HEK293 (cell line): ENCODE data around the gene MCOLN1.
A peak's percentile ranks its signal among the peaks of the same experiment; 100 is the strongest.

Experiments
- EGR2 ChIP-seq: fragments of 450-650 bp; formaldehyde crosslinking; IDR thresholded peaks from 2 replicates; pipeline ENCODE4 v1.5.1; 2016; ENCODE audit warnings: low read depth, missing biosample characterization, missing genetic modification characterization
- FEZF1 ChIP-seq: fragments of 450-650 bp; formaldehyde crosslinking; IDR thresholded peaks from 2 replicates; pipeline ENCODE4 v1.5.1; 2016; ENCODE audit warnings: missing biosample characterization, missing genetic modification characterization
- GLI4 ChIP-seq: fragments of 450-650 bp; formaldehyde crosslinking; IDR thresholded peaks from 2 replicates; pipeline ENCODE4 v1.5.1; 2016; ENCODE audit warnings: missing biosample characterization, missing genetic modification characterization
- GLIS2 ChIP-seq: fragments of 450-650 bp; formaldehyde crosslinking; IDR thresholded peaks from 2 replicates; pipeline ENCODE4 v1.5.1; 2016; ENCODE audit warnings: missing biosample characterization, missing genetic modification characterization
- IKZF3 ChIP-seq: fragments of 450-650 bp; IDR thresholded peaks from 2 replicates; pipeline ENCODE4 v1.5.0; 2018; ENCODE audit warnings: missing biosample characterization, mild to moderate bottlenecking, missing genetic modification characterization, moderate library complexity
- MEIS1 ChIP-seq: sonication (generic); formaldehyde crosslinking; IDR thresholded peaks from 2 replicates; pipeline ENCODE4 v1.8.1; 2022; ENCODE audit warnings: missing genetic modification reagents, mild to moderate bottlenecking, borderline replicate concordance
- SALL2 ChIP-seq: fragments of 450-650 bp; formaldehyde crosslinking; IDR thresholded peaks from 2 replicates; pipeline ENCODE4 v1.5.0; 2017; ENCODE audit warnings: missing biosample characterization, mild to moderate bottlenecking, missing genetic modification characterization, borderline replicate concordance
- ZBTB20 ChIP-seq: fragments of 450-650 bp; formaldehyde crosslinking; IDR thresholded peaks from 2 replicates; pipeline ENCODE4 v1.5.1; 2016; ENCODE audit warnings: missing biosample characterization, missing genetic modification characterization
- ZBTB7A ChIP-seq: fragments of 450-650 bp; formaldehyde crosslinking; IDR thresholded peaks from 2 replicates; pipeline ENCODE4 v1.5.1; 2016; ENCODE audit warnings: low read depth, missing biosample characterization, missing genetic modification characterization
- ZEB2 ChIP-seq: fragments of 450-650 bp; formaldehyde crosslinking; IDR thresholded peaks from 2 replicates; pipeline ENCODE4 v1.5.1; 2016; ENCODE audit warnings: missing biosample characterization, missing genetic modification characterization
- ZIC2 ChIP-seq: fragments of 450-650 bp; formaldehyde crosslinking; IDR thresholded peaks from 2 replicates; pipeline ENCODE4 v1.5.1; 2016; ENCODE audit warnings: missing biosample characterization, missing genetic modification characterization
- ZNF112 ChIP-seq: fragments of 450-650 bp; formaldehyde crosslinking; IDR thresholded peaks from 2 replicates; pipeline ENCODE4 v1.5.0; 2017; ENCODE audit warnings: missing biosample characterization, missing genetic modification characterization
- ZNF140 ChIP-seq: fragments of 450-650 bp; formaldehyde crosslinking; IDR thresholded peaks from 2 replicates; pipeline ENCODE4 v1.5.1; 2016; ENCODE audit warnings: missing biosample characterization, missing genetic modification characterization
- ZNF174 ChIP-seq: fragments of 450-650 bp; formaldehyde crosslinking; IDR thresholded peaks from 2 replicates; pipeline ENCODE4 v1.5.0; 2017; ENCODE audit warnings: missing biosample characterization, mild to moderate bottlenecking, missing genetic modification characterization
- ZNF175 ChIP-seq: fragments of 450-650 bp; formaldehyde crosslinking; IDR thresholded peaks from 2 replicates; pipeline ENCODE4 v1.5.1; 2016; ENCODE audit warnings: missing biosample characterization, missing genetic modification characterization
- ZNF19 ChIP-seq: fragments of 450-650 bp; formaldehyde crosslinking; IDR thresholded peaks from 2 replicates; pipeline ENCODE4; 2016; ENCODE audit warnings: missing biosample characterization, missing genetic modification characterization, low read depth
- ZNF266 ChIP-seq: fragments of 450-650 bp; formaldehyde crosslinking; IDR thresholded peaks from 2 replicates; pipeline ENCODE4 v1.5.1; 2016; ENCODE audit warnings: missing biosample characterization, missing genetic modification characterization, low read depth
- ZNF37A ChIP-seq: fragments of 450-650 bp; IDR thresholded peaks from 2 replicates; pipeline ENCODE4 v1.5.1; 2018; ENCODE audit warnings: missing biosample characterization, missing genetic modification characterization
- ZNF394 ChIP-seq: fragments of 450-650 bp; formaldehyde crosslinking; IDR thresholded peaks from 2 replicates; pipeline ENCODE4 v1.5.1; 2016; ENCODE audit warnings: missing biosample characterization, missing genetic modification characterization, mild to moderate bottlenecking, moderate library complexity, borderline replicate concordance
- ZNF423 ChIP-seq: fragments of 450-650 bp; formaldehyde crosslinking; IDR thresholded peaks from 2 replicates; pipeline ENCODE4 v1.5.1; 2016; ENCODE audit warnings: missing biosample characterization, missing genetic modification characterization
- ZNF473 ChIP-seq: fragments of 450-650 bp; formaldehyde crosslinking; IDR thresholded peaks from 2 replicates; pipeline ENCODE4 v1.5.1; 2017; ENCODE audit warnings: missing biosample characterization, missing genetic modification characterization
- ZNF530 ChIP-seq: fragments of 450-650 bp; formaldehyde crosslinking; IDR thresholded peaks from 2 replicates; pipeline ENCODE4 v1.5.1; 2016; ENCODE audit warnings: low read depth, missing biosample characterization, missing genetic modification characterization
- ZNF555 ChIP-seq: fragments of 450-650 bp; formaldehyde crosslinking; conservative IDR thresholded peaks from 2 replicates; pipeline ENCODE4 v1.5.1; 2017; ENCODE audit warnings: missing biosample characterization, mild to moderate bottlenecking, missing genetic modification characterization, inconsistent platforms
- ZNF777 ChIP-seq: fragments of 450-650 bp; formaldehyde crosslinking; IDR thresholded peaks from 2 replicates; pipeline ENCODE4 v1.5.1; 2017; ENCODE audit warnings: missing biosample characterization, missing genetic modification characterization, borderline replicate concordance
- ZNF791 ChIP-seq: fragments of 450-650 bp; formaldehyde crosslinking; IDR thresholded peaks from 2 replicates; pipeline ENCODE4 v1.5.1; 2016; ENCODE audit warnings: missing biosample characterization, missing genetic modification characterization
- ZNF830 ChIP-seq: fragments of 450-650 bp; IDR thresholded peaks from 2 replicates; pipeline ENCODE4 v1.5.0; 2018; ENCODE audit warnings: missing biosample characterization, missing genetic modification characterization, low read depth, mild to moderate bottlenecking, moderate library complexity
- TF ChIP-seq, protein P1 (sequence below): fragments of 450-650 bp; formaldehyde crosslinking; IDR thresholded peaks from 2 replicates; pipeline ENCODE4 v1.5.1; 2016; ENCODE audit warnings: missing biosample characterization, missing genetic modification characterization
- TF ChIP-seq, protein P2 (sequence below): fragments of 450-650 bp; formaldehyde crosslinking; IDR thresholded peaks from 2 replicates; pipeline ENCODE4 v1.5.1; 2017; ENCODE audit warnings: missing biosample characterization, missing genetic modification characterization
- TF ChIP-seq, protein P3 (sequence below): fragments of 450-650 bp; formaldehyde crosslinking; IDR thresholded peaks from 2 replicates; pipeline ENCODE4 v1.5.1; 2016; ENCODE audit warnings: missing biosample characterization, missing genetic modification characterization, low read depth
- TF ChIP-seq, protein P4 (sequence below): fragments of 450-650 bp; formaldehyde crosslinking; IDR thresholded peaks from 2 replicates; pipeline ENCODE4 v1.5.1; 2016; ENCODE audit warnings: missing biosample characterization, missing genetic modification characterization

MCOLN1 gene

DNA sequence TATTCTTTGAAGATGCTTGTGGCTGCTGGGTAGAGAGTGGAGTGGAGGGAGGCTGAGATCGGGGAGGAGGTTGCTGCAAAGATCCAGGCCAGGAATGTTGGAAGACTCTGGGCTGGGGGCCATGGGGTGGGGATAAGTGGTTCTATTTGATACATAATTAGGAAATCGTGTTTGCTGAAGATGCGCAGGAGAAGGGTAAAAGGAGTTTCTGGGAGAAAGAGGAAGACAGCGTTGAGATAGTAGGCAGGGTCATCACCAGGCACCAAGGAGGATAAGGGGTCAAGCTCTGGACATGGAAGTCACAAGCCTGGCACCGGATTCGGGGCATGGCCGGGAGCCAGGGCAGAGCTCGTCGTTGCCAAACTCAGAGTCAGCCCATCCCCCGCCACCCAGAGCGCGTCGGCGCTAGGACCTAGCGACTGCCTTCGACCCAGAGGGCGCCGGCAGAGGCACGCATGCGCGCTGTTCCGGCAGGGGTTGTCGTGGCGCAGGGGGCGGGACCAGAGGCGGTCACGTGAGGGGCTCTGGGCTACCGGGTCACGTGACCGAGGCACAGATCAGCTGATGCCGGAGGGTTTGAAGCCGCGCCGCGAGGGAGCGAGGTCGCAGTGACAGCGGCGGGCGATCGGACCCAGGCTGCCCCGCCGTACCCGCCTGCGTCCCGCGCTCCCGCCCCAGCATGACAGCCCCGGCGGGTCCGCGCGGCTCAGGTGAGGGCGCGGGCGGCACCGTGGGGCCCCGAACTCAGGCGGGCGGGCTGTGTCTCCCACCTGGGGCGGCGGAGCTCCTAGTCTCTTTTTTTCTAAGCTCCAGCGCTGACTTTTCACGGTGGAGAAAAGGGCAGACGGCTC lies at the start of gene MCOLN1 (continued):
- TF ChIP-seq, protein P1, sequence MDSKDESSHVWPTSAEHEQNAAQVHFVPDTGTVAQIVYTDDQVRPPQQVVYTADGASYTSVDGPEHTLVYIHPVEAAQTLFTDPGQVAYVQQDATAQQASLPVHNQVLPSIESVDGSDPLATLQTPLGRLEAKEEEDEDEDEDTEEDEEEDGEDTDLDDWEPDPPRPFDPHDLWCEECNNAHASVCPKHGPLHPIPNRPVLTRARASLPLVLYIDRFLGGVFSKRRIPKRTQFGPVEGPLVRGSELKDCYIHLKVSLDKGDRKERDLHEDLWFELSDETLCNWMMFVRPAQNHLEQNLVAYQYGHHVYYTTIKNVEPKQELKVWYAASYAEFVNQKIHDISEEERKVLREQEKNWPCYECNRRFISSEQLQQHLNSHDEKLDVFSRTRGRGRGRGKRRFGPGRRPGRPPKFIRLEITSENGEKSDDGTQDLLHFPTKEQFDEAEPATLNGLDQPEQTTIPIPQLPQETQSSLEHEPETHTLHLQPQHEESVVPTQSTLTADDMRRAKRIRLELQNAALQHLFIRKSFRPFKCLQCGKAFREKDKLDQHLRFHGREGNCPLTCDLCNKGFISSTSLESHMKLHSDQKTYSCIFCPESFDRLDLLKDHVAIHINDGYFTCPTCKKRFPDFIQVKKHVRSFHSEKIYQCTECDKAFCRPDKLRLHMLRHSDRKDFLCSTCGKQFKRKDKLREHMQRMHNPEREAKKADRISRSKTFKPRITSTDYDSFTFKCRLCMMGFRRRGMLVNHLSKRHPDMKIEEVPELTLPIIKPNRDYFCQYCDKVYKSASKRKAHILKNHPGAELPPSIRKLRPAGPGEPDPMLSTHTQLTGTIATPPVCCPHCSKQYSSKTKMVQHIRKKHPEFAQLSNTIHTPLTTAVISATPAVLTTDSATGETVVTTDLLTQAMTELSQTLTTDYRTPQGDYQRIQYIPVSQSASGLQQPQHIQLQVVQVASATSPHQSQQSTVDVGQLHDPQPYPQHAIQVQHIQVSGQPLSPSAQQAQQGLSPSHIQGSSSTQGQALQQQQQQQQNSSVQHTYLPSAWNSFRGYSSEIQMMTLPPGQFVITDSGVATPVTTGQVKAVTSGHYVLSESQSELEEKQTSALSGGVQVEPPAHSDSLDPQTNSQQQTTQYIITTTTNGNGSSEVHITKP (tag by site-specific recombination), result peak; percentile 68
- TF ChIP-seq ZNF19 (no peak), ZEB2 (tag by site-specific recombination) (peak; percentile 90), ZBTB7A (peak; percentile 90; the same call in 1 of the 2 replicates), ZNF175 (tag by site-specific recombination) (no peak), IKZF3 (tag by site-specific recombination) (no peak), ZNF423 (tag by site-specific recombination) (no peak), ZIC2 (no peak), ZNF777 (tag by site-specific recombination) (no peak), ZNF530 (no peak), ZNF473 (tag by site-specific recombination) (no peak), GLIS2 (tag by site-specific recombination) (peak; percentile 26; the same call in 1 of the 2 replicates), ZNF140 (tag by site-specific recombination) (no peak), EGR2 (tag by site-specific recombination) (0 out of 2 replicates have a peak, but pooled peaks have one; percentile 31), ZNF394 (tag by site-specific recombination) (peak; percentile 6; the same call in 1 of the 2 replicates), SALL2 (no peak), ZNF174 (no peak), MEIS1 (CRISPR knock-in tag) (no peak), ZNF112 (tag by site-specific recombination) (no peak), ZNF791 (tag by site-specific recombination) (0 out of 2 replicates have a peak, but pooled peaks have one; percentile 46), ZBTB20 (tag by site-specific recombination) (peak; percentile 73), GLI4 (tag by site-specific recombination) (no peak), ZNF266 (tag by site-specific recombination) (no peak), ZNF555 (no peak), FEZF1 (tag by site-specific recombination) (0 out of 2 replicates have a peak, but pooled peaks have one; percentile 28), ZNF830 (no peak), ZNF37A (tag by site-specific recombination) (no peak; the same call in 1 of the 2 replicates)
- TF ChIP-seq, protein P2, sequence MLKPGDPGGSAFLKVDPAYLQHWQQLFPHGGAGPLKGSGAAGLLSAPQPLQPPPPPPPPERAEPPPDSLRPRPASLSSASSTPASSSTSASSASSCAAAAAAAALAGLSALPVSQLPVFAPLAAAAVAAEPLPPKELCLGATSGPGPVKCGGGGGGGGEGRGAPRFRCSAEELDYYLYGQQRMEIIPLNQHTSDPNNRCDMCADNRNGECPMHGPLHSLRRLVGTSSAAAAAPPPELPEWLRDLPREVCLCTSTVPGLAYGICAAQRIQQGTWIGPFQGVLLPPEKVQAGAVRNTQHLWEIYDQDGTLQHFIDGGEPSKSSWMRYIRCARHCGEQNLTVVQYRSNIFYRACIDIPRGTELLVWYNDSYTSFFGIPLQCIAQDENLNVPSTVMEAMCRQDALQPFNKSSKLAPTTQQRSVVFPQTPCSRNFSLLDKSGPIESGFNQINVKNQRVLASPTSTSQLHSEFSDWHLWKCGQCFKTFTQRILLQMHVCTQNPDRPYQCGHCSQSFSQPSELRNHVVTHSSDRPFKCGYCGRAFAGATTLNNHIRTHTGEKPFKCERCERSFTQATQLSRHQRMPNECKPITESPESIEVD (tag by site-specific recombination), result no peak
- TF ChIP-seq, protein P3, sequence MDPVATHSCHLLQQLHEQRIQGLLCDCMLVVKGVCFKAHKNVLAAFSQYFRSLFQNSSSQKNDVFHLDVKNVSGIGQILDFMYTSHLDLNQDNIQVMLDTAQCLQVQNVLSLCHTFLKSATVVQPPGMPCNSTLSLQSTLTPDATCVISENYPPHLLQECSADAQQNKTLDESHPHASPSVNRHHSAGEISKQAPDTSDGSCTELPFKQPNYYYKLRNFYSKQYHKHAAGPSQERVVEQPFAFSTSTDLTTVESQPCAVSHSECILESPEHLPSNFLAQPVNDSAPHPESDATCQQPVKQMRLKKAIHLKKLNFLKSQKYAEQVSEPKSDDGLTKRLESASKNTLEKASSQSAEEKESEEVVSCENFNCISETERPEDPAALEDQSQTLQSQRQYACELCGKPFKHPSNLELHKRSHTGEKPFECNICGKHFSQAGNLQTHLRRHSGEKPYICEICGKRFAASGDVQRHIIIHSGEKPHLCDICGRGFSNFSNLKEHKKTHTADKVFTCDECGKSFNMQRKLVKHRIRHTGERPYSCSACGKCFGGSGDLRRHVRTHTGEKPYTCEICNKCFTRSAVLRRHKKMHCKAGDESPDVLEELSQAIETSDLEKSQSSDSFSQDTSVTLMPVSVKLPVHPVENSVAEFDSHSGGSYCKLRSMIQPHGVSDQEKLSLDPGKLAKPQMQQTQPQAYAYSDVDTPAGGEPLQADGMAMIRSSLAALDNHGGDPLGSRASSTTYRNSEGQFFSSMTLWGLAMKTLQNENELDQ, result no peak
- TF ChIP-seq, protein P4, sequence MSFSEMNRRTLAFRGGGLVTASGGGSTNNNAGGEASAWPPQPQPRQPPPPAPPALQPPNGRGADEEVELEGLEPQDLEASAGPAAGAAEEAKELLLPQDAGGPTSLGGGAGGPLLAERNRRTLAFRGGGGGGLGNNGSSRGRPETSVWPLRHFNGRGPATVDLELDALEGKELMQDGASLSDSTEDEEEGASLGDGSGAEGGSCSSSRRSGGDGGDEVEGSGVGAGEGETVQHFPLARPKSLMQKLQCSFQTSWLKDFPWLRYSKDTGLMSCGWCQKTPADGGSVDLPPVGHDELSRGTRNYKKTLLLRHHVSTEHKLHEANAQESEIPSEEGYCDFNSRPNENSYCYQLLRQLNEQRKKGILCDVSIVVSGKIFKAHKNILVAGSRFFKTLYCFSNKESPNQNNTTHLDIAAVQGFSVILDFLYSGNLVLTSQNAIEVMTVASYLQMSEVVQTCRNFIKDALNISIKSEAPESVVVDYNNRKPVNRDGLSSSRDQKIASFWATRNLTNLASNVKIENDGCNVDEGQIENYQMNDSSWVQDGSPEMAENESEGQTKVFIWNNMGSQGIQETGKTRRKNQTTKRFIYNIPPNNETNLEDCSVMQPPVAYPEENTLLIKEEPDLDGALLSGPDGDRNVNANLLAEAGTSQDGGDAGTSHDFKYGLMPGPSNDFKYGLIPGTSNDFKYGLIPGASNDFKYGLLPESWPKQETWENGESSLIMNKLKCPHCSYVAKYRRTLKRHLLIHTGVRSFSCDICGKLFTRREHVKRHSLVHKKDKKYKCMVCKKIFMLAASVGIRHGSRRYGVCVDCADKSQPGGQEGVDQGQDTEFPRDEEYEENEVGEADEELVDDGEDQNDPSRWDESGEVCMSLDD (tag by site-specific recombination), result peak; percentile 56
